WERI-Rb-1 (cell line): ENCODE results near the gene DHH.
A peak's percentile ranks its signal among the peaks of the same experiment; 100 is the strongest.

ENCODE experiments used
- DNase-seq: peaks from one replicate; pipeline ENCODE4 v3.0.0-alpha.2; 2020
- H3K27ac ChIP-seq: fragments of 250-450 bp; sonication (Bioruptor Pico); 2 replicates; pipeline ENCODE4 v1.5.1; 2020; ENCODE audit warnings: mild to moderate bottlenecking, moderate library complexity
- H3K27me3 ChIP-seq: fragments of 250-450 bp; sonication (Bioruptor Pico); 2 replicates; pipeline ENCODE4 v1.5.1; 2021; ENCODE audit warnings: mild to moderate bottlenecking, low read depth, moderate library complexity; ENCODE audit not compliant: insufficient read depth, severe bottlenecking
- H3K36me3 ChIP-seq: fragments of 250-450 bp; sonication (Bioruptor Pico); 2 replicates; pipeline ENCODE4 v1.5.1; 2020; ENCODE audit warnings: mild to moderate bottlenecking, moderate library complexity
- H3K4me3 ChIP-seq: 2 replicates; pipeline ENCODE4 v1.5.1; 2011; ENCODE audit warnings: low read depth, mild to moderate bottlenecking, control low read depth, low read length
- H3K9me3 ChIP-seq: fragments of 250-450 bp; sonication (Bioruptor Pico); 2 replicates; pipeline ENCODE4 v1.5.1; 2021; ENCODE audit warnings: mild to moderate bottlenecking, moderate library complexity; ENCODE audit not compliant: severe bottlenecking
- CTCF ChIP-seq: IDR thresholded peaks from 2 replicates; pipeline ENCODE4 v1.5.1; 2011; ENCODE audit warnings: low read depth, mild to moderate bottlenecking, control low read depth, inconsistent platforms, low read length

DHH gene

GRCh38 chr12:49110464-49111155, 16.0 kb upstream of the DHH start, which contains the start of gene LMBR1L:
LMBR1L (minus strand) TSS chr12:49110847; CDS start chr12:49110555, 292 bp downstream.
- no peaks in the 10 kb centered on the region for H3K27me3 ChIP-seq
- peak; percentile 39; the same call in 1 of the 2 replicates for TF ChIP-seq CTCF
- peak; percentile 96 for DNase-seq
- peaks cover 11% of the 10 kb centered on the region; the same call in 1 of the 2 replicates for H3K36me3 ChIP-seq
- peaks cover 3% of the 10 kb centered on the region for H3K9me3 ChIP-seq
- H3K27ac ChIP-seq: peak within 1 kb of the TSS; percentile 72
- H3K4me3 ChIP-seq: peak within 1 kb of the TSS; percentile 98

GRCh38 chr12:49109641-49110463, 15.3 kb upstream of the DHH start:
- Histone ChIP-seq H3K36me3 (peaks cover 16% of the 10 kb centered on the region), H3K4me3 (peak overlapping the region; percentile 98), H3K27ac (peak overlapping the region; percentile 72), H3K9me3 (peaks cover 3% of the 10 kb centered on the region), H3K27me3 (no peaks in the 10 kb centered on the region)
- no peak for DNase-seq
- TF ChIP-seq CTCF: no peak

GRCh38 chr12:49108958-49109404, 14.4 kb upstream of the DHH start:
- Histone ChIP-seq H3K4me3 (no peak overlapping the region), H3K27ac (no peak overlapping the region), H3K27me3 (no peaks in the 10 kb centered on the region), H3K9me3 (peaks cover 3% of the 10 kb centered on the region), H3K36me3 (peaks cover 24% of the 10 kb centered on the region)
- TF ChIP-seq CTCF: no peak
- DNase-seq: peak; percentile 53

GRCh38 chr12:49105504-49106084, 11.0 kb upstream of the DHH start:
- peaks cover 56% of the 10 kb centered on the region for H3K36me3 ChIP-seq
- H3K27ac ChIP-seq: no peak overlapping the region
- TF ChIP-seq CTCF: no peak
- no peak overlapping the region for H3K4me3 ChIP-seq
- no peaks in the 10 kb centered on the region for H3K9me3 ChIP-seq
- no peaks in the 10 kb centered on the region for H3K27me3 ChIP-seq
- no peak for DNase-seq

GRCh38 chr12:49104822-49105221, 10.2 kb upstream of the DHH start:
- Histone ChIP-seq H3K9me3 (no peaks in the 10 kb centered on the region), H3K27me3 (no peaks in the 10 kb centered on the region), H3K27ac (no peak overlapping the region), H3K36me3 (peaks cover 64% of the 10 kb centered on the region), H3K4me3 (no peak overlapping the region)
- DNase-seq: no peak
- no peak for TF ChIP-seq CTCF
